Mammary epithelial cell (primary cell): ENCODE results near the gene EXOC2.

Experiments
- EZH2 ChIP-seq: IDR thresholded peaks from 2 replicates; pipeline ENCODE4 v1.6.1; 2012; ENCODE audit warnings: low read length, inconsistent platforms, borderline replicate concordance
- TF ChIP-seq, protein P1 (sequence below), 2 donors: IDR thresholded peaks in 1 of 2; conservative IDR thresholded peaks in 1 of 2; 2 replicates each; pipeline ENCODE4 v1.5.1; 2011 to 2012; ENCODE audit warnings: inconsistent platforms in 2 of 2, low read length in 2 of 2, mild to moderate bottlenecking in 2 of 2, control low read depth in 1 of 2, low read depth in 1 of 2; ENCODE audit not compliant: insufficient read depth in 1 of 2; ENCODE audit errors: extremely low read depth in 1 of 2

- TF ChIP-seq, protein P1, sequence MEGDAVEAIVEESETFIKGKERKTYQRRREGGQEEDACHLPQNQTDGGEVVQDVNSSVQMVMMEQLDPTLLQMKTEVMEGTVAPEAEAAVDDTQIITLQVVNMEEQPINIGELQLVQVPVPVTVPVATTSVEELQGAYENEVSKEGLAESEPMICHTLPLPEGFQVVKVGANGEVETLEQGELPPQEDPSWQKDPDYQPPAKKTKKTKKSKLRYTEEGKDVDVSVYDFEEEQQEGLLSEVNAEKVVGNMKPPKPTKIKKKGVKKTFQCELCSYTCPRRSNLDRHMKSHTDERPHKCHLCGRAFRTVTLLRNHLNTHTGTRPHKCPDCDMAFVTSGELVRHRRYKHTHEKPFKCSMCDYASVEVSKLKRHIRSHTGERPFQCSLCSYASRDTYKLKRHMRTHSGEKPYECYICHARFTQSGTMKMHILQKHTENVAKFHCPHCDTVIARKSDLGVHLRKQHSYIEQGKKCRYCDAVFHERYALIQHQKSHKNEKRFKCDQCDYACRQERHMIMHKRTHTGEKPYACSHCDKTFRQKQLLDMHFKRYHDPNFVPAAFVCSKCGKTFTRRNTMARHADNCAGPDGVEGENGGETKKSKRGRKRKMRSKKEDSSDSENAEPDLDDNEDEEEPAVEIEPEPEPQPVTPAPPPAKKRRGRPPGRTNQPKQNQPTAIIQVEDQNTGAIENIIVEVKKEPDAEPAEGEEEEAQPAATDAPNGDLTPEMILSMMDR (conservative IDR thresholded peaks at IDR 0.05 in 1 of 2, IDR thresholded peaks at IDR 0.05 in 1 of 2; ENCODE audit: extremely low read depth in 1 of 2, insufficient read depth in 1 of 2, low read depth in 1 of 2, low read length in 2 of 2) = no peak
- TF ChIP-seq EZH2 = no peak
Observed at GRCh38 chr6:446418-447366, 246.2 kb downstream of the EXOC2 start.
